GM12873 (cell line): ENCODE measurements around the gene GPR132.

Source experiments
- TF ChIP-seq, protein P1 (sequence below): IDR thresholded peaks from 2 replicates; pipeline ENCODE4 v1.5.1; 2012; ENCODE audit warnings: low read depth, mild to moderate bottlenecking, moderate library complexity, low read length, control low read depth; ENCODE audit not compliant: insufficient read depth; ENCODE audit errors: missing control alignments

The GPR132 gene

DNA sequence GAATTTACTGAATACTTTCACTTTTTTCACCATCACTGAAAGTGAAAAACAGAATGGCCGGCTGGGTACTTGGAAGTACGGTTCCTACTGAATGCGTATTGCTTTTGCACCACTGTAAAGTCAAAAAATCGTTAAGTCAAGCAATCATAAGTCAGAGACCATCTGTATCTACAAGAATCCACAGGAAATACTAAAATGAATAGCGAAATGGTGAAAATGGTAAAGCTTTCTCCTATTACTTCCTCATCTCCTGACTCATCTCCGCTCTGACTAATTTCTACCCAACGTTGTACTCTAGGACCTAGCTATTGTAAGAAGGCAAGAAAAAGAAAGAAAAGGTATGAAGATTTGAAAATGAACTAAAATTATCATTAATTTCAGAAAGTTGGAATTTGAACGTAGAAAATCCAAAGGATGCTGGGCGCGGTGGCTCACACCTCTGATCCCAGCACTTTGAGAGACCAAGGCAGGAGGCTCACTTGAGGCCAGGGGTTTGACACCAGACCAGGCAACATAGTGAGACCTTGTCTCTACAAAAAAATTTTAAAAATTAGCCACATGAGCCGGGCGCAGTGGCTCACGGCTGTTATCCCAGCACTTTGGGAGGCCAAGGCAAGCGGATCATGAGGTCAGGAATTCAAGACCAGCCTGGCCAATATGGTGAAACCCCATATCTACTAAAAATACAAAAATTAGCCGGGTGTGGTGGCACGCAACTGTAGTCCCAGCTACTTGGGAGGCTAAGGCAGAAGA is 39.0 kb downstream of the GPR132 start:
- TF ChIP-seq, protein P1, sequence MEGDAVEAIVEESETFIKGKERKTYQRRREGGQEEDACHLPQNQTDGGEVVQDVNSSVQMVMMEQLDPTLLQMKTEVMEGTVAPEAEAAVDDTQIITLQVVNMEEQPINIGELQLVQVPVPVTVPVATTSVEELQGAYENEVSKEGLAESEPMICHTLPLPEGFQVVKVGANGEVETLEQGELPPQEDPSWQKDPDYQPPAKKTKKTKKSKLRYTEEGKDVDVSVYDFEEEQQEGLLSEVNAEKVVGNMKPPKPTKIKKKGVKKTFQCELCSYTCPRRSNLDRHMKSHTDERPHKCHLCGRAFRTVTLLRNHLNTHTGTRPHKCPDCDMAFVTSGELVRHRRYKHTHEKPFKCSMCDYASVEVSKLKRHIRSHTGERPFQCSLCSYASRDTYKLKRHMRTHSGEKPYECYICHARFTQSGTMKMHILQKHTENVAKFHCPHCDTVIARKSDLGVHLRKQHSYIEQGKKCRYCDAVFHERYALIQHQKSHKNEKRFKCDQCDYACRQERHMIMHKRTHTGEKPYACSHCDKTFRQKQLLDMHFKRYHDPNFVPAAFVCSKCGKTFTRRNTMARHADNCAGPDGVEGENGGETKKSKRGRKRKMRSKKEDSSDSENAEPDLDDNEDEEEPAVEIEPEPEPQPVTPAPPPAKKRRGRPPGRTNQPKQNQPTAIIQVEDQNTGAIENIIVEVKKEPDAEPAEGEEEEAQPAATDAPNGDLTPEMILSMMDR = no peak

DNA sequence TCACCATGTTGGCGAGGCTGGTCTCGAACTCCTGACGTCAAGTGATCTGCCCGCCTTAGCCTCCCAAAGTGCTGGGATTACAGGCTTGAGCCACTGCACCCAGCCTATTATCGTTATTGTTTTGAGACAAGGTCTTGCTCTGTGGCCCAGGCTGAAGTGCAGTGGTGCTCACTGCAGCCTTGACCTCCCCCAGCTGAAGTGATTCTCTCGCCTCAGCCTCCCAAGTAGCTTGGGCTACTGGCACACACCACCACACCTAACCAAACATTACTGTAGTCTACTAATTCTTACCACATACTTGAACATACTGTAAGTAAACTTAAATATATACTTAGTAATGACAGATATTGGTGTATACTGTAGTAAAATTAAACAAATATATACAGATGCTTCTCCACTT is 39.8 kb downstream of the GPR132 start:
- TF ChIP-seq, protein P1 = no peak

DNA sequence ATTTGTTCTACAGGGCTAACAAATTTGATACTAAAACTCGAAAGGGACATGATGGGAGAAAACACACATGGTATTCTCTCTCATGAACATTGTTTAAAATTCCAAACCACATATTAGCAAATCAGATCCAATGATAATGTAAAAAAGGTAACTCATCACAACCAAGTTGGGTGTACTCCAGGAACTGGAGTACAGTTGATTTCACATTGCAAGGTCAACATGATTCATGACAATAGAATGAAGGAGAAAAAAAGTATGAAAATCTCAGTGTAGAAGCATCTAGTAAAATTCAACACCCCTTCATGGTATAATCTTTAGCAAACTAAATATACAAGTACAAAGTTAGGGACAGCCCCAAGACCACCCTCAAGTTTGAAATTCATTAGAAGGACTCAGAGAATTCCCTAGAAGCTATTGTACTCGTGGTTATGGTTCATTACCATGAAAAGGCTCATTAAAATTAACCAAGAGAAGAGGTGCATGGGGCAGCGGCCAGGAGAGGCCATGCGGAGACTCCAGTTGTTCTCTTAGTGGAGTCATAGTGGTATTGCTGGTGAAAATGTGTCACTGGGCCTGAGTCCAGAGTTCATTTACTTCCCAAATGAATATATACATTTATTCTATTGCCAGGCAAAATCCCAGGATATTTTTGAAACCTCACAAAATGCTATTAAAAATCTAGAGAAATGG is 41.3 kb downstream of the GPR132 start:
- TF ChIP-seq, protein P1 = no peak

DNA sequence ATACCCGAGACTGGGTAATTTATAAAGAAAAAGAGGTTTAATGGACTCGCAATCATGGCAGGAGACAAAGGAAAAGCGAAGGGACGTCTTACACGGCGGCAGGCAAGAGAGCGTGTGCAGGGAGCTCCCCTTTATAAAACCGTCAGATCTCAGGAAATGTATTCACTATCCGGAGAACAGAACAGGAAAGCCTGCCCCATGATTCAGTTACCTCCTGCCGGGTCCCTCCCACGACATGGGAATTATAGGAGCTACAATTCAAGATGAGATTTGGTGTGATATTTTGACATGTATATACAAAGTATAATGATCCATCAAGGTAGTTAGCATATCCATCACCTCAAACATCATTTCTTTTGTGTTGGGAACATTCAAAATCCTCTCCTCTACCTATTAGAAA is 42.1 kb downstream of the GPR132 start:
- TF ChIP-seq, protein P1 = no peak

DNA sequence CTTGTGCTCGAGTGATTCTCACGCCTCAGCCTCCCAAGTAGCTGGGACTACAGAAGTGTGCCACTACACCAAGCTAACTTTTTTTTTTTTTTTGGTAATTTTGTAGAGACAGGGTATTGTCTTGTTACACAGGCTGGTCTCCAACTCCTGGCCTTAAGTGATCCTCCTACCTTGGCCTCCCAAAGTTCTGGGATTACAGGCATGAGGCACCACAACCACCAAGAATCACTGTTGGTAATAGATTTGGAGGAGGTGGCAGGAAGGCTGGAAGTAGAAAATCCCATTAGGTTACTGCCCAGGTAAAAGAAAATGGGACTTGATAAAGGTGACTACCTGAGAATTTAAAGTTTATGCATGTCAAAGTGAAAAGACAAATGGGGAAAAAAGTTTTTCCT is 43.0 kb downstream of the GPR132 start:
- TF ChIP-seq, protein P1 = no peak

DNA sequence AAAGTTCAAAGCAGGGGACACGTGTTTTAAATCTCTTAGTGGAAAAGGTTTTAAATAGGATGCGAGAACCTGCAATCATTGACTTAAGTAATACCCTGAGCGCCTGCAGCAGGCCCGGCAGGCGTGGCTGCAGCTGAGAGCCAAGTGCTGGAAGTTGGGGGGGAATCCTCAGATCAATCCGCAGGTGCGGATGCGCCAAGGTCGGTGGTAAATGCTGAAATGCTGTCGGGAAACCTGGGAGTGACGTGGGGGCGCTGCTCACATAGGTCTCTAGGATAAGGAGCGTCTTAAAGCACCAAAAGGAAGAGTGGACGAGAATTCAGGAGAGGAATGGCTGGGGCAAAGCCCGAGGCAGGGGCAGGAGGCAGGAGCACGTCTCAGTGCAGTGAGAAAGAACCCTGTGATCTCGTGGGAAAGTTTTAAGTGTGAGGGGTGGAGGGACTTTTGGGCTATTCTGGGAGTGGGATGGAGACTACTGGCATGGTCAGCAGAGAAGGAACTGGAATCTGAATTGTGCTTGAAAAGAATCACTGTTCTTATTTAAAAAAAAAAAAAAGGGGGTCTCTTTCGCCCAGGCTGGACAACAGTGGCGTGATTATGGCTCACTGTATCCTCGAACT is 43.5 kb downstream of the GPR132 start:
- TF ChIP-seq, protein P1 = peak; percentile 18

DNA sequence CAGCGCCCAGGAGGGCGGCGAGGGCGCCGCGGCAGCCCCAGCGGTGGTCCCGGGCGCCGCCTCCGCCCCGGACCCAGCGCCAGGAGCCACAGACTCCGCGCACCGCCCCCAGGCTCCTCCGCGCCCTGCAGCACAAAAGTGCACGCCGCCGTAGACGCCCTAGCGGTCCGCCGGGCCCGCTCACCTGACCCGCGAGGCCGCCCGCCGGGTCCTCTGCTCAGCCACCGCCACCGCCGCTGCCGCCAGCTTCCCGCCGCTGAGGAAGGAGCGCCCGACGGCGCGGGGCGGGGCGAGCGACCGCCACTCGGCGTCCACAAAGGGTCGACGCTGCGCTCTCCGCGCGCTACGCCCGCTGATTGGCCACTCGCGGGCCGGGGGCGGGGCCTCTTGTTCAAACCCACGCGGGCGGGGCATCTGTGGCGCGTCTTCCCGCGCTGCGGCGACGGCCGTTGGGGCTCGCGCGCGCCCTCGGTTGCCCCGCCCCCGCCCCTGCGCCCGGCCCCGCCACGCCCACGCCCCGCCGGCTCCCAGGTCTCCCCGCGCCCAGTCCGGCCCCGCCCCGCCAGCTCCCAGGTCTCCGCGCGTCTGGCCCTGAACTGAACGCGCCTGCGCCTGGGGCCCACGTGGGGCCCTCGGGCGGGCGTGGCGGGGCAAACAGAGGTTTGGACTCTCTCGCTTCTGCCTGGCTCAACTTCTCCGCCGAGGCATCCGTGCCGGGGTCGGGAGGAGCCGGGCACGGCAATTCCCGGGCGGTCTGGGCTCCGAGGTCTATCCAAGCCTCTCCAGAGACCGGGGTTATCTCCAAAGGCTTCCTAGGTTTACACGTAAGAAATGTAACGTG is 44.2 kb downstream of the GPR132 start, which contains the start of gene CDCA4:
CDCA4 (minus strand) TSS at position 269 of the 841 bp plus-strand sequence. CDS start 9,154 bp downstream, outside the sequence.
- TF ChIP-seq, protein P1 = no peak
